HEK293 (cell line): ENCODE measurements around the gene CALR3.

ENCODE experiments used
- CTCF ChIA-PET: fragments of 350-600 bp; formaldehyde crosslinking; extraction: SDS; loops from one replicate; lab custom pipeline; 2021; ENCODE audit warnings: antibody characterized with exemption; lab: Yijun Ruan, JAX
- POLR2A ChIA-PET: fragments of 300-600 bp; formaldehyde crosslinking; extraction: SDS; loops from one replicate; lab custom pipeline; 2020; ENCODE audit warnings: antibody characterized with exemption, inconsistent platforms; lab: Yijun Ruan, JAX
- H3K27ac ChIP-seq: fragments of 200-500 bp; sonication (Bioruptor generic); 2 replicates; pipeline ENCODE4 v1.5.1; 2014; ENCODE audit warnings: low read depth, low read length, control low read depth, inconsistent platforms; ENCODE audit errors: extremely low read depth
- H3K36me3 ChIP-seq, 2 experiments: fragments of 200-500 bp in 1 of 2; sonication (Bioruptor generic) in 1 of 2; 1 replicate in 1 of 2; 2 replicates in 1 of 2; pipeline ENCODE4 v1.5.1; 2014 to 2017; ENCODE audit warnings: inconsistent platforms in 2 of 2, low read length in 2 of 2; ENCODE audit not compliant: control insufficient read depth in 2 of 2, insufficient read depth in 1 of 2
- H3K4me1 ChIP-seq: fragments of 200-500 bp; sonication (Bioruptor generic); 2 replicates; pipeline ENCODE4 v1.5.1; 2014; ENCODE audit warnings: mild to moderate bottlenecking, low read length, inconsistent platforms; ENCODE audit not compliant: control insufficient read depth, insufficient read depth
- H3K4me3 ChIP-seq: 2 replicates; pipeline ENCODE4 v1.5.1; 2011; ENCODE audit warnings: low read depth, mild to moderate bottlenecking, control low read depth, low read length, moderate library complexity
- H3K9me3 ChIP-seq: fragments of 200-500 bp; sonication (Bioruptor generic); 2 replicates; pipeline ENCODE4 v1.5.1; 2014; ENCODE audit warnings: low read depth, low read length, inconsistent platforms; ENCODE audit not compliant: control insufficient read depth, insufficient read depth
- HIC1 ChIP-seq: fragments of 450-650 bp; formaldehyde crosslinking; IDR thresholded peaks from 2 replicates; pipeline ENCODE4 v1.5.1; 2016; ENCODE audit warnings: missing biosample characterization, missing genetic modification characterization
- ZNF501 ChIP-seq: fragments of 450-650 bp; formaldehyde crosslinking; IDR thresholded peaks from 2 replicates; pipeline ENCODE4 v1.5.1; 2016; ENCODE audit warnings: missing biosample characterization, missing genetic modification characterization
- ZNF600 ChIP-seq: fragments of 450-650 bp; formaldehyde crosslinking; IDR thresholded peaks from 2 replicates; pipeline ENCODE4 v1.5.1; 2016; ENCODE audit warnings: missing biosample characterization, missing genetic modification characterization

The CALR3 gene

GRCh38 chr19:16429066-16429758 is 66.8 kb downstream of the CALR3 start:
- CTCF ChIA-PET: no interaction called here
- H3K4me1 ChIP-seq: no peaks in the 10 kb centered on the region
- POLR2A ChIA-PET: no interaction called here
- no peaks in the 10 kb centered on the region for H3K9me3 ChIP-seq
- 0 out of 2 replicates have a peak, but pooled peaks have one; percentile 50 for TF ChIP-seq HIC1 (tag by site-specific recombination)
- 0 out of 2 replicates have a peak, but pooled peaks have one; percentile 34 for TF ChIP-seq ZNF600 (tag by site-specific recombination)
- TF ChIP-seq ZNF501 (tag by site-specific recombination): no peak
- H3K4me3 ChIP-seq: no peak overlapping the region
- H3K36me3 ChIP-seq: peaks cover 26 to 71% of the 10 kb centered on the region in 2 experiments
- no peak overlapping the region for H3K27ac ChIP-seq
